ENCODE data around the gene LRRK2.

GRCh38 chr12:40312196-40312595 is 87.4 kb downstream of the LRRK2 start:
- TF ChIP-seq CTCF (IDR thresholded peaks at IDR 0.05) (no peak), POLR2A (IDR thresholded peaks at IDR 0.05) (no peak)

Data from body of pancreas (tissue), 4 donors.